GM21423 (cell line): ENCODE data around the gene TPRKB.
A peak's percentile ranks its signal among the peaks of the same experiment; 100 is the strongest.
"Not testable (repeated sequence)": the region's sequence is repeated elsewhere in the genome, so short reads cannot be mapped to it uniquely, and the experiment has no call there.

ENCODE experiments used
- ATAC-seq: cut with Tn5 transposase; IDR thresholded peaks from one replicate; pipeline ENCODE4 v1.9.1; 2021; ENCODE audit warnings: mild to moderate bottlenecking, moderate library complexity; ENCODE audit not compliant: unreplicated experiment

The TPRKB gene

DNA sequence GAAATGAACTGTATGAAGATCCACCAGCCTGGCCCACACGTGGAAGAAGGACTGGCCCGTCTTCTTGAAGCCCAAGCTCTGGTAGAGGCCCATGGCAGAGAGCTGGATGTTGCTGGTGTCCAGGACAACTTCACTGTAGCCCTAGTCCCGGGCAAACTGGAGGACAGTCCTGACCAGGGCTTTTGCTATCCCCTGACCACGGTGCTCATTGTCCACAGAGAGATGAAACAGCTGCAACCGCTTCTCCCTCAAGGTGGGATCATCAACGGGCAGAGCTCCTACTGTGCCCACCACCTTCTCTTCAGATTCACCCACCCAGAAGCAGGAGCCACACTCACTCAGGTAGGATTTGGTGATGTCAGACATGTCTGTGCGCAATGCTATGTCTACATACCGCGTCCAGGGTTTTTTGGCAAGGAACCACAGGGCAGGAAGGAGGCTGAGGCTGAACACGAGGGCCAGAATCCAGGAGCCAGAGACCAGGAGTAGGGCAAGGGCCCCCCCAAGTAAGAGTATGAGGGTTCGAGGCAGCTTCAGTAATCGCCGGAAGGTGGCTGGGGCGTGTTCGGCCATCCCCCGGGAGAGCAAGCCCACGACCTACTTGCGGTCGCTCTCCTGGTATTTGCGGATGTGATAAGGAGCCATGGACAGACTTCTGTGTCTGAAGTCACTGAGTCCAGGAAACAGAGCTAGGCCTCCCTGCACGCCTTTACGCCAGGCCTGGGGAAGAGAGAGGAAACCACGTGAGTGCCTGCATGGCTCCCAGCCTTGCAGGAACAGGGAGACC, 36.3 kb downstream of the TPRKB start:
- ATAC-seq: no peak

DNA sequence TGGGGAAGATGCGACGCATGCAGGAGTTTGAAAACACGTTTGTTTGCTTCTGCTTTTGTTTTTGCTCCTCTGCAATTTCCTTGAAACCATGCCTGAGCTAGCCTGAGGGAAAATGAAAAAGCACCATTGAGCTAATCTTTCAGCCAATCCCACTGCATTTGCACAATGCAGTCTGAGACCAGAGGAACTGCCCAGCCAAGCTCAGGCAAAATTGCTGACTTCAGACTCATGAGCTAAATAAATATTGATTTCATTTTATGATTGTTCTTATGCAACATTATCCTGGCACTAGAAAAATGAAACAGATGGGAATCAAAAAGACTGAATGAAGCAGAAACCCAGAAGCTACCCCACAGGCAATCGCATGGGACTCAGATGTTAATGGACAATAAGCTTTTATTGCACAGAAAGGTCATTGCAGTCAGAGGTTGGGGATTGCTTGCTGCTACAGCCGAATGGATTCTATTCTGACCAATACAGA, 37.0 kb downstream of the TPRKB start:
- no peak for ATAC-seq

DNA sequence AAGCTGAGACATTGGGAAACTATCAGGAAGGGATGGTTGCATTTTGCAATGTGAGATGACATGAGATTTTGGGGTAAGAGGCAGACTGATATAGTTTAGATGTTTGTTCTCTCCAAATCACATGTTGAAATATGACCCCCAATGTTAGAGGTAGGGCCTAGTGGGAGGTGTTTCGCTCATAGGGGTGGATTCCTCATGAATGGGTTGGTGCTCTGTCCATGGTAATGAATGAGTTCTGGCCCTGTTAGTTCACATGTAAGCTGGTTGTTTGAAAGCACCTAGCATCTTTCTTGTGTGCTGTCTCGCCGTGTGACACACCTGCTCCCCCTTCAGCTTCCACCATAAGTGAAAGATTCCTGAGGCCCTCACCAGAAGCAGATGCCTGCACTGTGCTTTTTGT, 37.7 kb downstream of the TPRKB start:
- ATAC-seq: no peak

DNA sequence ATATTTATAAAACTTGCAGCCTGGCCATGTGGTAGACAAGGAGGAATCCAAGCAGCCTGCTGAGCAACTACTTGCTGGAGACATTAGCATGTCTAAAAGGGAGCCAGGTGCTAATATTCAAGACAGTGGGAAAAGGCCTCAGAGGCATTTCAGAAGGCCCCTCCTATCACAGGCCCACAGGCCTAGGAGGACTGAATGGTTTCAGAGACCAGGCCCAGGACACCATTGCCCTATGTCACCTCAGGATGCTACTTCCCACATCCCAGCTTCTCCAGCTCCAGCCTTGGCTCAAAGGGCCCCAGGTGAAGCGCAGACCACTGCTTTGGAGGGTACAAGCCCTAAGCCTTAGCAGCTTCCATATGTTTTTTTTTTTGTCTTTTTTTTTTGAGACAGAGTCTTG, 39.0 kb downstream of the TPRKB start:
- ATAC-seq: no peak

DNA sequence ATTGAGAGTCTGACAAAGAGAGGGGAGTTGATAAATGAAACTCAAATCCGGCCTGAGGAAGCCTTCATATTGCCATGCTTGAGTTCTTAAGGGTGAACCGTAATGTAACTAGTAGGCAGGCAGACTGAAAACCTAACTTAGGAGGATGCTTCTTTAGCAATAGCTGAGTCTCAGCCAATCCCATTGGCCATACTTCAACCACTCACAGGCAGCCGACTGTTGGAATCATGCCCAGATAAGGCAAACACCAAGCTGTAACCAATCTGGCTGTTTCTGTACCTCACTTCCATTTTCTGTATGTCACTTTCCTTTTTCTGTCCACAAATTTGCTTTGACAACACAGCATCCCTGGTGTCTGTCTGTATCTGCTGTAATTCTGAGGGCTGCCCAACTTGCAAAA, 39.5 kb downstream of the TPRKB start:
- no peak for ATAC-seq

DNA sequence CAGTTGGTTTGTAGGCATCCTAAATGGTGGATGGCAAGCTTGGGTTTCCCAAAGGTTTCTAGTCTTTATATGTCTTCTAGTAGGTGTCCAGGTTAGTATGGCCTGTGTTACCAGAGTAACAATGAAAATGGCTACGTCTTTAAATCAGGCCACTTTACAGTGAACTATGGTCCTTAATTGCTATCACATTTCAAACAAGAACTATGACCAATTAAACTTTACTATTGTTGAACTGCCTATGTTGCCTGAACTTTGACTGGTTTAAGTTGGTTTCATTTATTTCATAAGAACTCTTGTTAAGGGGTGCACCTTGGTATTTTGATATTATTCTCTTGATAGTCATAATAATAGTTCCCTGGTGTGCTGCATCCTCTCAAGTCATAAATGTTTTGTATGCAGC, 40.2 kb downstream of the TPRKB start:
- not testable (repeated sequence) for ATAC-seq

DNA sequence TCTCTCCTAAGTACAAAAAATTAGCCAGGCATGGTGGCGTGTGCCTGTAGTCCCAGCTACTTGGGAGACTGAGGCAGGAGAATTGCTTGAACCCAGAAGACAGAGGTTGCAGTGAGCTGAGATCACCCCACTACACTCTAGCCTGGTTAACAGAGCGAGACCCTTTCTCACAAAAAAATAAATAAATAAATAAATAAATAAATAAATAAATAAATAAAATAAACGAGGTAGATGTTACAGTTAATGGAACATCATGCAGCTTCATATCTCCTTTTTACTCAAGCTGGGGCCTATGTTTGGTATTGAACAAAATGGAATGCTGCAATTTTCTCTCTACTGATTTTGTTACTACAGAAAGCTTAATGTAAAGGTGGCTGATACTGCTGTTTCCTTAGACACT, 40.6 kb downstream of the TPRKB start:
- not testable (repeated sequence) for ATAC-seq

DNA sequence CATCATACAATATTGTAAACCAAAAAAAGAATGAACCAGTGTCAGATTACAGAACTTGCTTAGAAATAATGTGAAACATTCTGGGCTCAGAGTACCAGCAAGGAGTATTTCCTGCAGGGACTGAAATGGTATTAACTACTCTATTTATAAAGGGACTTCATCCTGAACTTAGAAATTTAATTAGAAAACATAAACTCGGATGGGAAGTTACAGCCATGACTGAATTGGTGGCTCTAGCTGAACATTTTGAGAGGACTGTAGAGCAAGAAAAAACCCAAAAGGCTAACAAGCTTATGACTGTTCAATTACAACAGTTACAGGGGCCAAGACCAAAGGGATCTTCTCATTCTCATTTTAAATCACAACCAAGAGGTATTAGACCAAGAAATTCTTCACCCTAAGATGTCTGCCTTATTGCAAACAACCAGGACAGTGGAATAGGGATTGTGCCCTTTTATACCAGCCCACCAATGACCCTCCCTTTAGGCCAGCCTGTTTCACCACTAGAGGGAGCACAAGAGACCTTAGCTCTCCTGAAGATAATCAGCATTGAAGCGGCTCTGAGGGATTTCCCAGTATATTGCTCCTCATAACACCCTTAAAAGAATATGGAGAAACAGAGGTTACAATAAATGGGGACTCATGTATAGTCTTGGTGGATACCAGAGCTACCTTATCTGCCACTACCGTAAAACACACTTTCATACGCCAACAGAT, 46.6 kb downstream of the TPRKB start:
- ATAC-seq: peak; percentile 58

DNA sequence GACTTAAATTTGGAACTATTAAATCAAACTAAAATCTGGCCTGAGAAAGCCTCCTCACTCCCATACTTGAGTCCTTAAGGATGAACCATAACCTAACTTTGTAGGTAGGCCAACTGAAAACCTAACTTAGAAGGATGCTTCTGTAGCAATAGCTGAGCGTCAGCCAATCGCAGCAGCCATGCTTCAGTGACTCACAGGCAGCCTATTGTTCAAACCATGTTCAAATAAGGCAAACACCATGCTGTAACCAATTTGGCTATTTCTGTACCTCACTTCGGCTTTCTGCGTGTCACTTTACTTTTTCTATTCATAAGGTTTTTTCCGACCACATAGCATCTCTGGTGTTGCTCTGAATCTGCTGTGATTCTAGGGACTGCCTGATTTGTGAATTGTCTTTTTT, 48.7 kb downstream of the TPRKB start:
- not testable (repeated sequence) for ATAC-seq

DNA sequence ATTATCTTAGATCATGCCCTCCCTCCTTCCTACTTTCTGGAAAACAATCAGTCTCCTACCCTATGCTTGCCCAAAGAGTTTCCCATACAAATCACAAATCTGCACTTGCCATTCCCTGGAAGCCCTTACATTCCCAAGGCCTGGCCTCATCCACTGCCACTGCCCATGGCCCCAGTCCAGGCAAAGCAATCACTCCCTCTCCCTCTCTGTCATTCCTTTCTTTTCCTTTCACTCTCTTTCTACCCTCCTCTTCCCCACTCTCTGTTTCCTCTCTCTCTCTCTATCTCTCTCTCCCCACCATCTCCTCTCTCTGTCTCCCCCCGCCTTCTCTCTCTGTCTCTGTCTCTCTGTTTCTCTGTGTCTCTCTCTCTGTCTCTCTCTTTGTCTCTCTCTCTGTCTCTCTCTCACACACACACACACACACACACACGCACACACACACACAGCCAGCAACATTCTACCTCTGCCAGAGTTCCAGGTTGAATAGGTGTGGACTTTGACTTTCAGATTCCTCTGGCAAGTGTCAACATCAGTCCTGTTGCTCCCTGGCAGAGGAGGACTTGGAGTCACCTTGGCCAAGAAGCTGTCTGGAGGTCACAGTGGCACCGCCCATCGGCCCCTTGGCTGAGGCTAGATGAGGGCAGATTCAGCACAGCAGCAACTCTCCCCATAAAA, 51.2 kb downstream of the TPRKB start:
- no peak for ATAC-seq

DNA sequence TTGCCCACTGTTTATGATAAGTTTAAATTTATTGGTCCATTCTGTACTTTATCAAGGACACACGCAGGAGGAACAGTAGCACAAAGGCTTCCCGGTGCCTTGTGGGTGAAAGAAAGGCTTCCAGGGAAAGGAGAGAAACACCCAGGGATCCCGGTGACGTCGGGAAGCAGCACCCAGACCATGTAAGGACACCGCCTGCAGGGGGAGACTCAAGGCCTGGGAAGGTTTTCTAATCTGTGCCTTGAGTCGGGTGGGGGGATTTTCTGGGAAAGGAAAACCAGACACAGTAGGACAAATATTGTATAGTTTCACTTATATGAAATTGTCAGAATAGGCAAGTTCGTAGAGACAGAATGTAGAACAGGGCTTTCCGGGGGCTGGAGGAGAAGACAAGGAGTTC, 52.2 kb downstream of the TPRKB start:
- not testable (repeated sequence) for ATAC-seq

DNA sequence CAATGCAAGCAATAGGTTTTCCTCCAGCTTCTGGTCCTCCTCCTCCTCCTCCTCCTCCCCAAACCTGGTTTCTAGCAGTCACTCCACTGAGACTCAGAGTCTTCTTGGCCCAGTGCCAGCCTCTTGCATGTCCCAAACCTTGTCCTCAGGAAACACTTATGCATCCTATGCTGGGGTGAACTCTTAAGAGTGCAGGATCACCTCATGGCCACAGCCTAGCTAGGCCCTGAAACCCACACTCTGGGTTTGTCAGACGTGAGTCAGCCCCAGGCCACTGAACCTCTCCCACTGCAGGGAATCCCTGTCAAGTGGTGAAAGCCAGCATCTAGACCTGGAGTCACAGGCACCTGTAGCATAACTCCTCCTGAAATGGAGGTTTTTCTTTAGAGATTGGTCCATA, 52.8 kb downstream of the TPRKB start:
- ATAC-seq: not testable (repeated sequence)

DNA sequence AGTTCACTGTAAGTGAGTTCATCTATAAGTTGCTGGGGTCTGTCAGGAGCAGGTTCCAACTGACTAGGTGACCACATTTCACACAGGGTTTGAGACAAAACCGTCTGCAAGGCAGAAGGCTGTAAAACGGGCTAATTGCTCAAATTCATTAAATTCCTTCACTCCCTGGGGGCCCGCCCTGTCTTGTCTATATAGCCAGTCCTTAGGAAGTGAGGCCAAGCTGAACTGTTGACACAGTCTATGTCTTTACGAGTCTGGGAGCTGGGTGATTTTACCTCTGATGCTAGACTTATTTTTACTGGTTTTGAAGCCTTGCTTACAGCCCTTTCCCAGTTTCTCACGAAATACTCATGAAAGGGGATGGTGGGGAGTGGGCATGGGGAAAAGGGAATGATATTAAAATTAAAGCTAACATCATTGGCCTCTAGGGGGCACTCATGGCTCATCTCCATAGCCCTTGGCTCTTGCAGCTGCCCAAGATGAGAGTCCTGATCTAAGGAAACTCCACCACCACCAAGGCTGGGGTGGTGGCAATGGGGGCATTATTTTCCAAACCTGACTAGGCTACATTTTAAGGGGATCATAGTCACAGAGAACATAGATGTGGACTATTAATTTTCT, 57.1 kb downstream of the TPRKB start:
- ATAC-seq: not testable (repeated sequence)
